GM06990 (cell line): Measurements from ENCODE around the gene RNF26.
A peak's percentile ranks its signal among the peaks of the same experiment; 100 is the strongest.

Experiments used
- DNase-seq: peaks from one replicate; pipeline ENCODE4 v3.0.0-alpha.2; 2011; ENCODE audit not compliant: insufficient read length; ENCODE audit errors: extremely low read depth
- H3K27me3 ChIP-seq: replicated peaks from 2 replicates; pipeline ENCODE4 v1.6.0; 2011; ENCODE audit warnings: low read length; ENCODE audit not compliant: control insufficient read depth, insufficient read depth
- H3K36me3 ChIP-seq: 2 replicates; pipeline ENCODE4 v1.5.1; 2011; ENCODE audit warnings: low read length; ENCODE audit not compliant: control insufficient read depth, insufficient read depth
- H3K4me3 ChIP-seq: replicated peaks from 2 replicates; pipeline ENCODE4 v1.5.1; 2011; ENCODE audit warnings: low read depth, mild to moderate bottlenecking, control low read depth, low read length
- CTCF ChIP-seq: IDR thresholded peaks from 2 replicates; pipeline ENCODE4 v1.5.1; 2011; ENCODE audit warnings: low read length, control low read depth, mild to moderate bottlenecking, inconsistent platforms; ENCODE audit not compliant: insufficient read depth, poor library complexity, severe bottlenecking

The RNF26 gene

GRCh38 chr11:119323532-119324033 is 10.7 kb upstream of the RNF26 start:
- TF ChIP-seq CTCF = peak; percentile 74
- H3K4me3 ChIP-seq = no peak overlapping the region
- H3K27me3 ChIP-seq = no peaks in the 10 kb centered on the region
- no peaks in the 10 kb centered on the region for H3K36me3 ChIP-seq
- no peak for DNase-seq

DNA sequence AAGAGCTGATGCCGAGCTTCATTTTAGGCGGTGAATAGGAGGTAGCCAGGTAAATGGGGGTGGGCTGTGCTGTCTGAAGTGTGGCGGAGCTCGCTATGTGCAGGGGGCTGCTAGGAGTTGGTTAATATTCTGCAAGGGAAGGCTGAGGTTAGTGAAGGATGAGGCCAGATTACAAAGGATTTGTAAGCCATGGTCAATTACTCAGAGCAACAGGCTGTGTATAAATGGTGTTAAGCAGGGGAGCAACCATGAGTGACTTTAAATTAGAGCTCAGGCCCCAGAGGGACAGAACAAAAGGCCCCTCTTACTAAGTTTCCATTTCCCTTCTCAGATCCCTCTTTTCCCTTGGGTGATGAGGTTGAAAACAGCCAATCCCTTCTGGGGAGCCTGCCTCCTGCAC is 10.1 kb upstream of the RNF26 start:
- no peaks in the 10 kb centered on the region for H3K27me3 ChIP-seq
- no peak for TF ChIP-seq CTCF
- no peaks in the 10 kb centered on the region for H3K36me3 ChIP-seq
- H3K4me3 ChIP-seq = no peak overlapping the region
- no peak for DNase-seq

DNA sequence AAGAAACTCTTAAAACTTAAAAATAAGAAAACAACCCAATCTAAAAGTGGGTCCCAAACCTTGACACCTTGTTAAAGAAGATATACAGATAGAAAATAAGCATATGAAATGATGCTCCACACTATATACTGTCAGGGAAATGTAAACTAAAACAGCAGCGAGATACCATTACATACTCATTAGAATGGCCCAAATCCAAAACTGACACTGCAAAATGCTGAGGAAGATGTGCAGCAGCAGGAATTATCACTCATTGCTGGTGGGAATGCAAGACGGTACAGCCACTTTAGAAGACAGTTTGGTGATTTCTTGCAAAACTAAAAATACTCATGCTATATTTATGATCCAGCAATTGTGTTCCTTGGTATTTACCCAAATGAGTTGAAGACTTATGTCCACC is 5.0 kb upstream of the RNF26 start:
- no peak for TF ChIP-seq CTCF
- DNase-seq = no peak
- Histone ChIP-seq H3K36me3 (no peaks in the 10 kb centered on the region), H3K4me3 (no peak overlapping the region), H3K27me3 (no peaks in the 10 kb centered on the region)

GRCh38 chr11:119330237-119330636 is 4.1 kb upstream of the RNF26 start:
- H3K27me3 ChIP-seq = no peaks in the 10 kb centered on the region
- no peak for DNase-seq
- TF ChIP-seq CTCF = no peak
- no peaks in the 10 kb centered on the region for H3K36me3 ChIP-seq
- H3K4me3 ChIP-seq = no peak overlapping the region

DNA sequence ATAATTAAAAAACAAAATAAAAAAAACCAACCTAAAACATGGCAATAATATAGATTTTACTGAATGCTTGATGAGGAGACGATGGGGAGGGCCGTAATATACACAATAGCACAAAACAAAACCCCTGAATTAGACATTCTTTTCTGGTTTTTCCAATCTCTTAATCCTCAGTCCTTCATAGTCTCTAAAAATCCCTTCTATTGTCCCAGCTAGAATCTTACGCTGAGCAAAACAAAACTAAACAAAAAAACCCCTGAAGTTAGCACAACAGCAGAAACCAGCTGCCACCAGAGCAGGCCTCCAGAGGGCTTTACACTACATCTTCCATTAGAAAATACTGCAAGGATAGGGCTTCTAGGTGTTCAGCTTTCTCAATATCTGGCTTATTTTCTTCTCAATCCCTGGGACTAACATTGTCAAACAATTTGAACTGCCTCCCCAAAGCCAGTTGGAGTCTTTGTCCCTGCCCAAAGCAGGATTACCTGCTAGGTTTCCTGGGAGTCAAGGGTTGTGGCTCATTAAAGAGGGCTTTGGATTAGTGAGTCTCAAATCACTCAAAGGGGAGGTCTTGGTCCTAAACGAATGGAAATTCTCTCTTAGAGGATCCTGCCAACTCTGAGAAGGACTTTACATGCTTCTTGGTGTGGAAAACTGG is 2.1 kb upstream of the RNF26 start:
- H3K4me3 ChIP-seq = no peak overlapping the region
- H3K36me3 ChIP-seq = peaks cover 3% of the 10 kb centered on the region; the same call in 1 of the 2 replicates
- no peak for DNase-seq
- no peak for TF ChIP-seq CTCF
- no peaks in the 10 kb centered on the region for H3K27me3 ChIP-seq
